Measurements from ENCODE around the gene TM7SF2. TPM values are rescaled to one million over a fixed set of nuclear protein-coding genes. Genes with fewer than 3 reads are reported as not detected.

Gene TM7SF2
- total and polyA plus RNA-seq, 2 of the 8 experiments (the other 6 are each of a cell fraction or from before 2014, with no cell fraction given): 40.1 to 96.0 TPM

DNA sequence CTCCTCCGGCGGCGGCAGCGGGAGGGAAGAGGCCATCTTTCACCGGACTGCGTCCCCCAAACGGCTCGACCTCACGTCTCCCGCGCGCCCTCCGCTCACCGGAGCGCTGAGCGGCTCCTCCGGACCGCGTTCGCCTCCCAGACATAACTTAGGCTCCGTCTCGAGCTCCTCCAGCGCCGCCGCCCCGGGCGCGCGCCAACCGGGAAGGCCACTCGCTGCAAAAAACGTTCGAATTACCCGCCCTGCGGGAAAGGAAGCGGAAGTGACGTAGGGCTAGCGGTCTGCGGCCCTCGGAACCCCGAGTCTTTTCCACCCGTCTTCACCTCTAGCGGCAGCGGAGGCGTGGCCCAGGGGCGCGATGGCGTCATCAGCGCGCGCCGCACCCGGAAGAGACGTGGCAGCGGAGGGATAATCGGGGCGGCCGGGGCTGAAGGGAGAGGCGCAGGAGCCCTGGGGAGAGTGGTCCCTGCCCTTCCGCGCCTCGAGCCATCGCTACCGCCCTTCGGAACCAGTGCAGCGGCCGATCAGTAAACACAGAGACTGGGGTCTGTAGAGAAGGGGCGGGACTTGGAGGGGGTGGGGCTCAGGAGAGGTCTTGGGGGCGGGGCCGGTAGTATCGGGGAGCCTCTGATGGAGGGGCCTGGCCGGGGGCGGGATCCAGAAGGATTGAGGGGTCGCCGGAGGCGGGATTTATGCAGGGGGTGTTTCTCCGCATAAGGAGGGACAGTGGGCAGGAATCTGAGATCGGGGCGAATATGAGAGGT is 27.7 kb upstream of the TM7SF2 start, which contains the start of the genes CDCA5 and ZFPL1:
CDCA5 (minus strand) TSS at position 207 of the 764 bp plus-strand sequence; CDS start at position 145, 62 bp downstream.
ZFPL1 (plus strand) TSS at position 389 of the 764 bp plus-strand sequence. CDS start 477 bp downstream, outside the sequence.
- Histone ChIP-seq H2AFZ (ENCODE audit: low read length) (0 out of 2 replicates have a peak within 1 kb of the TSS, but pooled peaks have one; percentile 8), H2BK20ac (ENCODE audit: low read length) (no peak within 1 kb of the TSS), H2BK5ac (ENCODE audit: low read depth, low read length) (peak within 1 kb of the TSS; percentile 90), H3K4me1 (replicated peaks in 1 of 4; ENCODE audit: control insufficient read depth in 3 of 4, insufficient read depth in 4 of 4, low read length in 3 of 4) (peaks cover 0 to 9% (median 4%) of the 10 kb centered on the region in 4 experiments; a peak in 5 of 7 replicates), H3K27ac (ENCODE audit: low read depth, low read length) (peak within 1 kb of the TSS; percentile 94), H3K9ac (replicated peaks in 1 of 4; ENCODE audit: extremely low read depth in 1 of 4, low read depth in 3 of 4, low read length in 3 of 4) (peak within 1 kb of the TSS; percentile 77 to 96 (median 87)), H4K8ac (ENCODE audit: extremely low read depth, insufficient read depth, low read length) (peak within 1 kb of the TSS; percentile 99), H3K4me3 (ENCODE audit: extremely low read depth in 1 of 4, insufficient read depth in 2 of 4, low read depth in 3 of 4, low read length in 4 of 4) (peak within 1 kb of the TSS; percentile 92 to 99 (median 98)), H4K20me1 (replicated peaks in 1 of 2; ENCODE audit: control insufficient read depth in 1 of 2, insufficient read depth in 2 of 2, low read length in 2 of 2) (peaks cover 0 to 4% of the 10 kb centered on the region in 2 experiments), H4K91ac (replicated peaks; ENCODE audit: insufficient read length, low read length) (peak within 1 kb of the TSS; percentile 98), H3K27me3 (replicated peaks in 1 of 4; ENCODE audit: control insufficient read depth in 3 of 4, extremely low read depth in 1 of 4, insufficient read depth in 3 of 4, low read length in 3 of 4) (no peaks in the 10 kb centered on the region), H2BK15ac (ENCODE audit: low read length) (0 out of 2 replicates have a peak within 1 kb of the TSS, but pooled peaks have one; percentile 36), H3K4ac (replicated peaks; ENCODE audit: insufficient read length, low read depth, low read length) (peak within 1 kb of the TSS; percentile 87), H3K36me3 (ENCODE audit: control insufficient read depth in 2 of 4, insufficient read depth in 4 of 4, low read length in 3 of 4) (peaks cover 18 to 35% (median 30%) of the 10 kb centered on the region in 4 experiments), H3K4me2 (ENCODE audit: insufficient read depth in 1 of 2, low read depth in 2 of 2, low read length in 2 of 2) (peak within 1 kb of the TSS; percentile 88 to 98), H2AK5ac (ENCODE audit: low read depth, low read length) (no peak within 1 kb of the TSS), H3K23ac (ENCODE audit: insufficient read length) (no peak within 1 kb of the TSS), H3K9me3 (ENCODE audit: insufficient read depth in 2 of 2, low read depth in 1 of 2, low read length in 1 of 2) (no peaks in the 10 kb centered on the region), H2BK12ac (ENCODE audit: low read depth, low read length) (peak within 1 kb of the TSS; percentile 77; the same call in 1 of the 2 replicates), H3K79me2 (ENCODE audit: control insufficient read depth in 1 of 2, insufficient read depth in 2 of 2, low read length in 2 of 2) (peaks cover 10 to 33% of the 10 kb centered on the region in 2 experiments), H4K5ac (ENCODE audit: insufficient read length, low read depth, low read length) (peak within 1 kb of the TSS; percentile 100), H3K18ac (ENCODE audit: extremely low read depth, low read length) (peak within 1 kb of the TSS; percentile 99), H3K14ac (ENCODE audit: insufficient read length) (no peak within 1 kb of the TSS), H3K56ac (replicated peaks; ENCODE audit: insufficient read length, low read depth, low read length) (peak within 1 kb of the TSS; percentile 94), H3K79me1 (ENCODE audit: low read depth, low read length) (peaks cover 22% of the 10 kb centered on the region), H2BK120ac (replicated peaks; ENCODE audit: low read depth, low read length) (no peak within 1 kb of the TSS), H3K23me2 (ENCODE audit: low read depth, low read length) (peaks cover 8% of the 10 kb centered on the region)
- POLR2A ChIA-PET (ENCODE audit: partially characterized antibody): interaction anchor here (0.9 to 21.6 kb wide), 16 partner anchors 8 to 199 kb away, joined by 3 to 230 read pairs (median 6); partner anchors contain the start of genes CDCA5, SAC3D1, SYVN1 and TM7SF2
- WGBS, 2 experiments (ENCODE audit: extremely low coverage in 1 of 2, insufficient coverage in 1 of 2, insufficient read length in 1 of 2, insufficient replicate concordance in 2 of 2, low coverage in 1 of 2, low lambda C conversion rate in 2 of 2, missing lambda C conversion rate in 1 of 2): 0% methylated on average over 70 of the region's 79 CpGs; no CpG with 5 or more reads in 1 of the 2 experiments
- DNase-seq (ENCODE audit: low read depth in 1 of 2, low spot score in 2 of 2) (peak; percentile 70 to 98), FAIRE-seq (no peak)
- CTCF ChIA-PET (ENCODE audit: partially characterized antibody): interaction anchor here (1.1 to 1.7 kb wide), 6 partner anchors 16 to 235 kb away, joined by 3 to 5 read pairs (median 4); partner anchors contain the start of genes SAC3D1 and TM7SF2
- TF ChIP-seq SIX5 (IDR thresholded peaks at IDR 0.05; ENCODE audit: low read depth, low read length): 0 out of 2 replicates have a peak, but pooled peaks have one; percentile 8
- no peak for TF ChIP-seq HDAC6 (IDR thresholded peaks at IDR 0.05; ENCODE audit: low read depth, low read length)
- no peak for TF ChIP-seq FOSL1 (IDR thresholded peaks at IDR 0.05; ENCODE audit: insufficient read depth, low read depth, low read length)
- peak; percentile 96 for TF ChIP-seq ASH2L (IDR thresholded peaks at IDR 0.05; ENCODE audit: low read length)
- peak in 1 of 2 experiments; percentile 36; a peak in 1 of 3 replicates for TF ChIP-seq EP300 (IDR thresholded peaks at IDR 0.05; ENCODE audit: borderline replicate concordance in 1 of 2, low read depth in 2 of 2, low read length in 2 of 2)
- TF ChIP-seq RFX5 (IDR thresholded peaks at IDR 0.05; ENCODE audit: borderline replicate concordance, low read depth, low read length): no peak
- no peak for TF ChIP-seq POU5F1 (IDR thresholded peaks at IDR 0.05; ENCODE audit: low read depth, low read length)
- no peak for TF ChIP-seq TCF12 (IDR thresholded peaks at IDR 0.05; ENCODE audit: low read depth, low read length)
- TF ChIP-seq CBX8 (IDR thresholded peaks at IDR 0.05; ENCODE audit: borderline replicate concordance, low read depth, low read length): no peak
- TF ChIP-seq CREB1 (IDR thresholded peaks at IDR 0.05): peak; percentile 100
- TF ChIP-seq CTBP2 (IDR thresholded peaks at IDR 0.05; ENCODE audit: borderline replicate concordance, insufficient read depth, insufficient read length, low read length): no peak
- no peak for TF ChIP-seq SP2 (IDR thresholded peaks at IDR 0.05; ENCODE audit: low read length)
